OCI-LY3 (cell line): ENCODE data around the gene MAP3K12.

Source experiments
- H2AFZ ChIP-seq: fragments of 200-600, 300-600 bp; shearing (Covaris generic); 2 replicates; pipeline ENCODE4 v1.6.0; 2014; ENCODE audit warnings: antibody characterized with exemption, low read depth, low read length
- H3K27ac ChIP-seq: fragments of 200-600, 300-600 bp; sonication (generic); 2 replicates; pipeline ENCODE4 v1.5.1; 2014; ENCODE audit warnings: mild to moderate bottlenecking, low read length, moderate library complexity, mixed read lengths
- H3K27me3 ChIP-seq: fragments of 200-600, 300-600 bp; sonication (generic); 2 replicates; pipeline ENCODE4 v1.6.1; 2014; ENCODE audit warnings: low read depth, low read length, mixed read lengths
- H3K36me3 ChIP-seq: fragments of 200-600, 300-600 bp; sonication (generic); replicated peaks from 2 replicates; pipeline ENCODE3; 2014; ENCODE audit warnings: low read depth, low read length, mixed read lengths
- H3K4me1 ChIP-seq: fragments of 300-600, 200-600 bp; sonication (generic); 2 replicates; pipeline ENCODE4 v1.6.1; 2014; ENCODE audit warnings: low read length, mixed read lengths
- H3K4me2 ChIP-seq: fragments of 200-600, 300-600 bp; sonication (generic); 2 replicates; pipeline ENCODE4 v1.6.1; 2014; ENCODE audit warnings: low read length, mixed read lengths
- H3K4me3 ChIP-seq: fragments of 300-600, 200-600 bp; sonication (generic); 2 replicates; pipeline ENCODE4 v1.5.1; 2014; ENCODE audit warnings: antibody characterized with exemption, mild to moderate bottlenecking, low read length, moderate library complexity
- H3K79me2 ChIP-seq: fragments of 300-600, 200-600 bp; shearing (Covaris generic); 2 replicates; pipeline ENCODE4 v1.6.1; 2014; ENCODE audit warnings: mild to moderate bottlenecking, low read length, mixed read lengths
- H3K9ac ChIP-seq: fragments of 300-600, 200-600 bp; shearing (Covaris generic); 2 replicates; pipeline ENCODE4 v1.6.0; 2014; ENCODE audit warnings: mild to moderate bottlenecking, low read length, moderate library complexity
- H3K9me3 ChIP-seq: fragments of 200-600, 300-600 bp; shearing (Covaris generic); 2 replicates; pipeline ENCODE4 v1.6.1; 2014; ENCODE audit warnings: low read length, mixed read lengths; ENCODE audit not compliant: insufficient read depth
- H4K20me1 ChIP-seq: fragments of 200-600, 300-600 bp; sonication (generic); 2 replicates; pipeline ENCODE4 v1.6.1; 2016; ENCODE audit warnings: low read length, mixed read lengths; ENCODE audit not compliant: insufficient read depth
- CTCF ChIP-seq: fragments of 200-600, 300-600 bp; sonication (generic); IDR thresholded peaks from 2 replicates; pipeline ENCODE4 v1.5.1; 2014; ENCODE audit warnings: antibody characterized with exemption, low read length, low read depth
- EZH2phosphoT487 ChIP-seq: fragments of 200-600 bp; shearing (Covaris generic); IDR thresholded peaks from 2 replicates; pipeline ENCODE4 v1.6.1; 2018; ENCODE audit warnings: antibody characterized with exemption, mixed run types, low read depth

The MAP3K12 gene

DNA sequence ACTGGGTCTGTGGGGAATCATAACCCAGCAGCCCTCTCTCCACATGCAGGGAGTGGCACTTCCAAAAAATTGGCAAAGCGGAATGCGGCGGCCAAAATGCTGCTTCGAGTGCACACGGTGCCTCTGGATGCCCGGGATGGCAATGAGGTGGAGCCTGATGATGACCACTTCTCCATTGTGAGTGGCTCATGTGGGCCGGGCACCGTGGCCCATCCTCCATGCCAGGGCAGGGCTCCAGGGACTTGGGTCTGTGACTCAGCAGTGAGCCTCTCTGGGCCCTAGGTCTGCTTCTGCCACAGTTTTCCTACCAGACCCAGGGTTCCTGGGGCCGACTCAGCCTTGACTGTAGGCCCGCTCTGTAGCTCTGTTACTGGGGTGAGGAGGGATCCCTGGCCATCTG, 5.8 kb upstream of the MAP3K12 start:
- no peaks in the 10 kb centered on the region for H3K27me3 ChIP-seq
- no peak overlapping the region for H3K4me3 ChIP-seq
- H3K36me3 ChIP-seq: peaks cover 4% of the 10 kb centered on the region
- no peak overlapping the region for H3K4me2 ChIP-seq
- H3K4me1 ChIP-seq: peaks cover 13% of the 10 kb centered on the region
- peaks cover 17% of the 10 kb centered on the region for H3K79me2 ChIP-seq
- TF ChIP-seq EZH2phosphoT487 (no peak), CTCF (no peak)
- no peaks in the 10 kb centered on the region for H3K9me3 ChIP-seq
- H4K20me1 ChIP-seq: no peaks in the 10 kb centered on the region
- H2AFZ ChIP-seq: no peak overlapping the region
- H3K27ac ChIP-seq: no peak overlapping the region
- H3K9ac ChIP-seq: no peak overlapping the region

GRCh38 chr12:53504004-53504920, 5.0 kb upstream of the MAP3K12 start:
- Histone ChIP-seq H3K36me3 (peaks cover 4% of the 10 kb centered on the region), H3K9ac (no peak overlapping the region), H2AFZ (no peak overlapping the region), H3K4me3 (no peak overlapping the region), H3K27me3 (no peaks in the 10 kb centered on the region), H4K20me1 (no peaks in the 10 kb centered on the region), H3K4me1 (peaks cover 17% of the 10 kb centered on the region), H3K79me2 (peaks cover 17% of the 10 kb centered on the region), H3K4me2 (no peak overlapping the region), H3K27ac (no peak overlapping the region), H3K9me3 (no peaks in the 10 kb centered on the region)
- TF ChIP-seq EZH2phosphoT487: no peak
- no peak for TF ChIP-seq CTCF

GRCh38 chr12:53502983-53503728, 3.9 kb upstream of the MAP3K12 start:
- Histone ChIP-seq H3K4me2 (no peak overlapping the region), H3K9ac (no peak overlapping the region), H4K20me1 (no peaks in the 10 kb centered on the region)

More at GRCh38 chr12:53502983-53503728, 3.9 kb upstream of the MAP3K12 start:
- Histone ChIP-seq H3K27ac (no peak overlapping the region), H3K36me3 (peaks cover 4% of the 10 kb centered on the region), H3K4me1 (peaks cover 24% of the 10 kb centered on the region), H3K27me3 (no peaks in the 10 kb centered on the region), H2AFZ (no peak overlapping the region), H3K4me3 (no peak overlapping the region), H3K79me2 (peaks cover 17% of the 10 kb centered on the region), H3K9me3 (no peaks in the 10 kb centered on the region)
- TF ChIP-seq EZH2phosphoT487 (no peak), CTCF (no peak)
